ENCODE data around the gene RASGRP2.
A peak's percentile ranks its signal among the peaks of the same experiment; 100 is the strongest.

The RASGRP2 gene

GRCh38 chr11:64739871-64740270 lies 4.1 kb downstream of the RASGRP2 start:
- DNase-seq (ENCODE audit: low read depth): no peak

- no peak for DNase-seq (ENCODE audit: low read depth)
Observed at GRCh38 chr11:64736654-64737053, 7.3 kb downstream of the RASGRP2 start.

GRCh38 chr11:64735725-64736259 lies 8.2 kb downstream of the RASGRP2 start:
- DNase-seq (ENCODE audit: low read depth): no peak

- DNase-seq (ENCODE audit: low read depth): no peak
Observed at GRCh38 chr11:64734811-64735724, 8.9 kb downstream of the RASGRP2 start.

- DNase-seq (ENCODE audit: low read depth): no peak
Observed at GRCh38 chr11:64731601-64732000, 12.3 kb downstream of the RASGRP2 start.

- DNase-seq (ENCODE audit: low read depth): no peak
Observed at GRCh38 chr11:64729851-64730382, 14.0 kb downstream of the RASGRP2 start.

- no peak for DNase-seq (ENCODE audit: low read depth)
Observed at GRCh38 chr11:64728757-64729365, 15.1 kb downstream of the RASGRP2 start.

- DNase-seq (ENCODE audit: low read depth): no peak
Observed at GRCh38 chr11:64726867-64727530, 16.9 kb downstream of the RASGRP2 start.

- DNase-seq (ENCODE audit: low read depth): no peak
Observed at GRCh38 chr11:64726211-64726641, 17.7 kb downstream of the RASGRP2 start.

GRCh38 chr11:64724863-64725532 lies 18.9 kb downstream of the RASGRP2 start:
- DNase-seq (ENCODE audit: low read depth): no peak

- DNase-seq (ENCODE audit: low read depth): no peak
Observed at GRCh38 chr11:64723907-64724862, 19.8 kb downstream of the RASGRP2 start.

- DNase-seq (ENCODE audit: low read depth): peak; percentile 82
Observed at GRCh38 chr11:64723117-64723906, 20.6 kb downstream of the RASGRP2 start, which contains the start of gene NRXN2. TSS of gene NRXN2 (minus strand) at chr11:64723197. CDS start at chr11:64713699, 9,498 bp downstream.

GRCh38 chr11:64722141-64723065 lies 21.5 kb downstream of the RASGRP2 start:
- DNase-seq (ENCODE audit: low read depth): no peak

- DNase-seq (ENCODE audit: low read depth): no peak
Observed at GRCh38 chr11:64721359-64721699, 22.6 kb downstream of the RASGRP2 start.

- no peak for DNase-seq (ENCODE audit: low read depth)
Observed at GRCh38 chr11:64720640-64721358, 23.1 kb downstream of the RASGRP2 start.

GRCh38 chr11:64720167-64720566 lies 23.8 kb downstream of the RASGRP2 start:
- no peak for DNase-seq (ENCODE audit: low read depth)

- DNase-seq (ENCODE audit: low read depth): no peak
Observed at GRCh38 chr11:64719406-64719805, 24.5 kb downstream of the RASGRP2 start.

- no peak for DNase-seq (ENCODE audit: low read depth)
Observed at GRCh38 chr11:64718780-64719124, 25.2 kb downstream of the RASGRP2 start.

Data from iris pigment epithelial cell (primary cell).